Transverse colon (tissue), 4 donors: ENCODE results near the gene CD9.

Experiments used
- CTCF ChIP-seq, 5 experiments: fragments of 200-600 bp in 3 of 5; fragments of 450-650 bp in 2 of 5; sonication (generic) in 3 of 5; IDR thresholded peaks; 1 replicate in 2 of 5; 2 replicates in 3 of 5; pipeline ENCODE4 v1.5.1; 2016 to 2017; ENCODE audit warnings: antibody characterized with exemption in 5 of 5, inconsistent platforms in 3 of 5, mild to moderate bottlenecking in 2 of 5, moderate library complexity in 1 of 5
- EP300 ChIP-seq: sonication (generic); formaldehyde crosslinking; IDR thresholded peaks from one replicate; pipeline ENCODE4 v1.6.1; 2017; ENCODE audit warnings: antibody characterized with exemption, low read depth
- POLR2AphosphoS5 ChIP-seq, 3 donors: sonication (generic); formaldehyde crosslinking; IDR thresholded peaks; one replicate each; pipeline ENCODE4 v1.6.1; 2016; ENCODE audit warnings: antibody characterized with exemption in 3 of 3

DNA sequence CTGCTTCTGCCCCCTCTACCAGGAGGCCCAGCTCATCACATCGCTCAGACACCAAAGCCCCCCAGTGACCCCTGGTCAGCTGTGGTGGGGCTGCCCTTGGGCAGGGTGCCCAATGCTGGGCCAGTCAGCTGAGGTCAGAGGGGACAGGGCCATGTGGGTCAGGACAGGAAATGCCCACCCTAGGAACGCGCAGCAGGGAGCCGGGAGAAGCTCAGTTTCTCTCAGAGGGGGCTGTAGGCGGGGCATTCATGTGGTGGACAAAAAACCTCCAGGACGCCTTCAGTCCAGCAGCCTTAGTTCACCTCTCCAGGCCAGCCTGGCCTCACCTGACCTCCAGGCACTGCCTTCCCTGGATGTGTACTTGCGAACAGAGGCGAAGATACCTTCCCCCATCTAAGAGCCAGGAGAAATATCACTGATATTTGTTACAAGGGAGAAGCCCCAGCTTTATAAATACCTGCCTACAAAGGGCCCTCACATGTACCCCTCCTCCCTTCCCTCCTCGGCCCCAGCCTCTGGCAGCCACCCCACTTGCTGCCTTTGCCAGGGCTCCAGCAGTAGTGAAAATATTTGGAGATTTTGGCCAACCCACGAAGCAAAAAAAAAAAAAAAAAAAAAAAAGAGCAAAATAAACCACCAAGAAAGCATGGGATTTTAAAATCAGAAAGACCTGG lies 68.4 kb downstream of the CD9 start:
- TF ChIP-seq CTCF (IDR thresholded peaks at IDR 0.05): no peak
- TF ChIP-seq POLR2AphosphoS5 (IDR thresholded peaks at IDR 0.05): no peak
- TF ChIP-seq EP300: no peak
